ENCODE data around the gene TSPAN15.
"Not testable (repeated sequence)": the region's sequence is repeated elsewhere in the genome, so short reads cannot be mapped to it uniquely, and the experiment has no call there.

Gene TSPAN15

GRCh38 chr10:69449841-69450240, 1.4 kb upstream of the TSPAN15 start:
- DNase-seq: no peak

- DNase-seq: not testable (repeated sequence)
Observed at GRCh38 chr10:69450395-69450794, 870 bp upstream of the TSPAN15 start.

GRCh38 chr10:69451784-69452251, 553 bp downstream of the TSPAN15 start:
- no peak for DNase-seq

- DNase-seq: no peak
Observed at GRCh38 chr10:69452676-69453415, 1.6 kb downstream of the TSPAN15 start.

GRCh38 chr10:69453795-69454194, 2.5 kb downstream of the TSPAN15 start:
- DNase-seq: no peak

GRCh38 chr10:69455006-69455763, 3.9 kb downstream of the TSPAN15 start:
- no peak for DNase-seq

- DNase-seq: no peak
Observed at GRCh38 chr10:69456880-69457693, 5.8 kb downstream of the TSPAN15 start.

GRCh38 chr10:69457771-69458237, 6.5 kb downstream of the TSPAN15 start:
- DNase-seq: no peak

- no peak for DNase-seq
Observed at GRCh38 chr10:69458430-69459100, 7.3 kb downstream of the TSPAN15 start.

GRCh38 chr10:69459101-69459790, 8.0 kb downstream of the TSPAN15 start:
- no peak for DNase-seq

- no peak for DNase-seq
Observed at GRCh38 chr10:69459893-69460575, 8.8 kb downstream of the TSPAN15 start.

- no peak for DNase-seq
Observed at GRCh38 chr10:69460576-69461242, 9.4 kb downstream of the TSPAN15 start.

- no peak for DNase-seq
Observed at GRCh38 chr10:69461243-69462025, 10.2 kb downstream of the TSPAN15 start.

GRCh38 chr10:69463886-69464285, 12.6 kb downstream of the TSPAN15 start:
- DNase-seq: no peak

- no peak for DNase-seq
Observed at GRCh38 chr10:69464401-69464800, 13.1 kb downstream of the TSPAN15 start.

GRCh38 chr10:69464801-69465401, 13.6 kb downstream of the TSPAN15 start:
- DNase-seq: no peak

GRCh38 chr10:69465457-69466157, 14.3 kb downstream of the TSPAN15 start:
- DNase-seq: no peak

- DNase-seq: no peak
Observed at GRCh38 chr10:69466158-69466490, 14.9 kb downstream of the TSPAN15 start.

- DNase-seq: no peak
Observed at GRCh38 chr10:69466689-69467088, 15.4 kb downstream of the TSPAN15 start.

Measured in NCI-H1436 treated with DMSO at 0.1 percent for 48 hours (cell line).